HG03196 (cell line): ENCODE measurements around the gene RFX2.
"Not testable (repeated sequence)": the region's sequence is repeated elsewhere in the genome, so short reads cannot be mapped to it uniquely, and the experiment has no call there.

ENCODE experiments used
- ATAC-seq: cut with Tn5 transposase; IDR thresholded peaks from one replicate; pipeline ENCODE4 v1.9.1; 2021; ENCODE audit not compliant: unreplicated experiment

The RFX2 gene

DNA sequence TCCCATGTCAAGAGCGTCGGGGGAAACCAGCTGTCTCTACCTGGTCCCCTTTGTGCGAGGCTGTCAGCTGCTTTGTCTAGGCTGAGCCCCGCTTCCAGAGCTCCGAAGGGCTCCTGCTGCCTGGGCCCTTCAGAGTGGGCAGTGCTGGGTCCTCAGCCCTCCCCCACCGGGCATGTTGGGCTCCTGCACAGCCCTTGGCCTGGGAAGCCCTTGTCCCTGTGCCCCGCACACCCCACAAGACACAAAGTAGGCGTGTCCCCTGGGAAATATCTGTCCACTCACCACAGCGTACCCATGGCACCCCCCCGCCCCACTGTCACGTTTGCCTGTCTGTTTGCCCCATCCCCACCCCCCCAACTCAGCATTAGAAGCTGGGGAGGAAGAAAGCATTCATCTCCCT, 92.7 kb downstream of the RFX2 start:
- no peak for ATAC-seq

DNA sequence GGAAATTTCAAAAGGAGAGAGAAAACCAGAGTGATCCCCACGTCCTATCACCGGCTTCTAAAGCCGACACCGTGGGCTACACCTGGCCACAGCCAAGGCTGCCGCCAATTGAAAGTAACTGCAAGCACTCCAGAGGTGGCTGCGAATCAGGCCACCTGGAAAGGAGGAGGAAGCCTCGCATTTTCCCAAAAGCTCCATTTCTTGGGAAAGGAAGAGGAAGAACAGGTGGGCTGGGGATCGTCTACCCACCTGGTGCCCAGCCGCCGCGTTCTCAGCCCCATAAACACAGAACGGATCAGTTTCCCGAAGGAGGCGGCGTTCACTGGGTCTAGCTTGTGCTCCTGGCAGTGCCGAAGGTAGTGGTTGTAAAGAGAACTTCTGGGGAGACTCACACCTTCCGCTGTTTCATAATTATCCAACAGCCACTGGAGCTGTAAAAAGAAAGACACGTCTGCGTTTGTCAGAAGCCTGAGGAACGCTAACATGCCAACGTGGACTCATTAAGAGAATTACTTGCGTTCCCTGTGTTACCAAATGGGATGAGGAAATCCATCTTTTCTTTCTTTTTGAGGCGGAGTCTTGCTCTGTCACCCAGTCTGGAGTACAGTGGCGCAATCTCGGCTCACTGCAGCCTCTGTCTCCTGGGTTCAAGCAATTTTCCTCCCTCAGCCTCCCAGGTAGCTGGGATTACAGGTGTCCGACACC, 94.3 kb downstream of the RFX2 start:
- no peak for ATAC-seq

DNA sequence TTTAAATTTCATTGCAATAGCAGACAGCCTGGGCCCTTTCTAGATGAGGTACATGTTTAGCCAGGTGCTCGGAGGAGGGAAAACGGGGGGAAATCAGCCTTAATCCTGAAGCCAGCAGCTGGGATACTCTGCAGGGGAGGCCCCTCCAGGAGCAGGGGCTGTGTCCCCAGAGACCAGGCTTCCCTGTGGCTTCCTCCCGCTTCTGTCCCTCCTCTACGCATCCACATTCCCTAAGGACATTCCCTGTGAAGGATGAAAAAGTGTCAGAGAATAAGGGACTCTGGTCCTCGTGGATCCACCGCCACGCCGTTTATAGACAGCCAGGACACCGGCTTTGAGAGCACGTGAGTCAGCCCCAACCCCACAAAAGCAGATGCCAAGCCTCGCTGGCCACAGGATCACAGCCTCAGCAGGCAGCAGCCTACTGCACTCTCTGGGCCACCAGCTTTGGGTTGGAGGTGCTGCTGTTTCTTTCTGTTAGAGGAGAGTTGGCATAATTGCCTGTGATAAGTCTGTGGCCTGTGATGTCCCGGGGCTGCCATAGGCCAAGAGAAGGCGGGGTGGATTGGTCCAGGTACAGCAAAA, 95.7 kb downstream of the RFX2 start:
- ATAC-seq, result no peak

DNA sequence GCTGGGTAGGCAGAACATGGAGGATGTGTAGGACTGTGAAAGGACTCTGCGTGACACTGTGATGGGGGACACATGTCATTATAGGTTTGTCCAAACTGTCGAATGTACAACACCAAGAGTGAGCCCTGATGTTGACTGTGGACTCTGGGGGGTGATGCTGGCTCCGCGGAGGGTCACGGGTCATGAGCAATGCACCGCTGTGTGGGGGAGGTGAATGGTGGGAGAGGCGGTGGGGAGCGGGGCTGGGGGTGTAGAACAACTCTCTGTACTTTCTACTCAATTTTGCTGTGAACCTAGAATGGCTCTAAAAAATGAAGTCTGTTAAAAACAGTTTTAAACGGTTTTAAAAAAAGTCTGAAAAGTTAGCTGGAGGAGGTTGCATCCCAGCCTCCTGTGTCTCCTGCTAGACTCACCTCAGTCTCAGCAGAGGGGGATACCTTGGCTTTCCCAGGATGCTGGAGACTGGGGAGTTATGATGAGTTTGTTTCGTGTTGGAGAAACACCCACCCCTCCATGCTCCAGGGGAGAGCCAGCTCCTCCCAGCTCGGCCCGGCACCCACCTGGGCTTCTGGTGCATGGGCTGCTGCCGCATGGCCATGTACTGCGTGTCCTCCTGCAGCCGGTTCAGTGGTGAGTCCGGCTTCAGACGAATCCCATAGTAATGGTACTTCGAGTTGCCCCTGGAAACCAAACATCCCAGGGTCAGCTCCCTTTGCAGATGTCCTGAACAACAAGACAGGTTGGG, 97.7 kb downstream of the RFX2 start:
- no peak for ATAC-seq

DNA sequence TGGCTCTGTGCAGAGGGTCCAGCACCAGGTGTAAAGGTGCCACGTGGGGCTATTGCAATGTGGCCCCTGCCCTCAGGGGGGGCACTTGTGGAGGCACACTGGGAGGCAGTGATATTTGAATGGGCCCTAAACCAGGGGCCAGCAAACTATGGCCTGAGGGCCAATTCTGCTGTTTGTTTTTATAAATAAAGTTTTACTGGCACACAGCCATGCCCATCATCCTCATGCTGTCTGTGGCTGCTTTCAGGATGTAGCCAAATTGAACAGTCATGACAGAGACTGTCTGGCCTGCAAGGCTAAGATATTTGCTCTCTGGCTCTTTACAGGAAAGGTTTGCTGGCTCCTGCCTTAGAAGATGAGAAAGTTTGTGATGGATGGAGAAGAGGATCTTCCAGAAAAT, 98.5 kb downstream of the RFX2 start:
- no peak for ATAC-seq

DNA sequence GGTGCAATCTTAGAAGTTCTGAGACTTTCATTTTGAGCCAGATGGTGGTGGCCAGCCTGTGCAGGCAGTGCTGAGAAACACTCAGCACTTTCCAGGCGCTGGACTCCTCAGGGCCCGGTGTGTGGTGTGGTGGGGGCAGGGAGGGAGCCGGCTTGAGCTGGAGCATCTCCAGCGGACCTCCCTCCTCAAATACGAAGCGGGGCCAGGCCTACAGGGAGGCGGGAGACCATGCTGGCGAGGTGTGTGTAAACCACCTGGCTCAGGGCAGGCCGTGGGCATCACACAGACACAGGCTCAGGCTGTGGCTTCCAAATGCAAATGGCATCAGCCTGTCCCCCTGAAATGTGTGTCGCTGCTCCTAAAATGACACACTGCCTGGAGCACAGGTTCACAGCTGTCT, 99.1 kb downstream of the RFX2 start:
- ATAC-seq, result no peak

DNA sequence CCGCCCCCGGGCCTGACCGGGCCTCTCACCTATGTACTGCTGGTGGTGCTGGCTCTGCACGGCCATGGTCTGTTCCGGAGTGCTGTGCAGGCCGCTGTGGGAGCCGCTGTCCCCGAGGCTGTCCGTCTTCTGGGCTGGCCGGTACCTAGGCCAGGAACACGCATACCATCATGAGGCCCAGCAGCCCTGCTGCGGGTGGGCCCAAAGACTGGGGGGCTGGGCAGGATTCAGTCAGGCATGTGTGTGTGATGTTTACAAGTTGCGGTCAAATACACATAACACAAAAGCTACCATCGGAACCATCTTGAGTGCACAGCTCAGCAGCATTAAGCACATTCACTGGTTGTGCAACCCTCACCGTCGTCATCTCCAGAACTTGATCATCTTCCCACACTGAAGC, 100.2 kb downstream of the RFX2 start:
- no peak for ATAC-seq

DNA sequence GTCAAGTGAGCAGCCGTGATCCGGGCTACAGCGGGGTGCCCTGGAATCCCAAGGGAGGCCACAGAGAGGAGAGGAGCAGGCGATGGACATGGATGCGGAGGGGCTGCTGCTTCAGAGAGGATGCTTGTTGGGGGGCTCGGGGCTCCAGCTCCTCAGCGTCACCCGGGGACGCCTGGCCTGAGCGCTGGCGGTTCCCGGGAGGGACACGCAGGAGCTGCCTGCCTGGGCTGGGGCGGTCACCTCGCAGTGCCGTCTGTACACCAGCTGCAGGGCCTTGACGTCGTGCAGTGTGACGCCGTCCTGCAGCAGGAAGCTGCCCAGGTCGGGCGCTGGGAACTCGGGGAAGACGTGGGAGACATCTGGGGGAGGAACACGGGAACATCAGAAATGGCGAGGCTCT, 102.4 kb downstream of the RFX2 start:
- no peak for ATAC-seq

DNA sequence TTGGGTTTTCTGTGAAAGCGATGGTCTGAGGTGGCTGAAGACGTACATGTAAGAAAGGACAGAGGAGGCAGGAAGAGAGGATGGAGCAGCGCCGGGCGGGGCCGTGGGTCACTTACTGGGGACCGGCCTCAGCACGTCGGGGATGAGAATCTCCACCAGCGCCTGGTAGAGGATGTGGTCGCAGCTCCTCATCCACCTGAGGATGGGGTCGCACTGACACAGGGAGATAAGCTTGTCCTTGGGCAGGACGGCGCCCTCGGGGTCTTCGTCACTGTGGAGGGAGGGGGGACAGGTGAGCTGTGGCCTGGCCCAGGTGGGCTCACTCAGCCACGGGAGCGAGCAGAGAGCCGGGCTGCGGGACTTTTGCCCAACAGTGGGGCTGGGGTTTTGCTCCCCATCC, 103.4 kb downstream of the RFX2 start:
- no peak for ATAC-seq

DNA sequence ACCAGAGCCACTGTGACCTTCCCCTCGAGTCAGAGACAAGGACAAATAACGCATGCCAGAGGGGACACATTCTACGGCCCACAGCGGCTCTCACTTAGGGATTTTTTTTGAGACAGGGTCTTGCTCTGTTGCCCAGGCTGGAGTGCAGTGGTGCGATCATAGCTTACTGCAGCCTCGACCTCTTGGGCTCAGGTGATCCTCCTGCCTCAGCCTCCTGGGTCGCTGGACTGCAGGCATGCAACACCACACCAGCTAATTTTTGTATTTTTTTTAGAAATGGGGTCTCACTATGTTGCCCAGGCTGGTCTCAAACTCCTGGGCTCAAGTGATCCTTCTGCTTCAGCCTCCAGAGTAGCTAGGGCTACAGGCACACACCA, 104.2 kb downstream of the RFX2 start:
- ATAC-seq, result not testable (repeated sequence)

DNA sequence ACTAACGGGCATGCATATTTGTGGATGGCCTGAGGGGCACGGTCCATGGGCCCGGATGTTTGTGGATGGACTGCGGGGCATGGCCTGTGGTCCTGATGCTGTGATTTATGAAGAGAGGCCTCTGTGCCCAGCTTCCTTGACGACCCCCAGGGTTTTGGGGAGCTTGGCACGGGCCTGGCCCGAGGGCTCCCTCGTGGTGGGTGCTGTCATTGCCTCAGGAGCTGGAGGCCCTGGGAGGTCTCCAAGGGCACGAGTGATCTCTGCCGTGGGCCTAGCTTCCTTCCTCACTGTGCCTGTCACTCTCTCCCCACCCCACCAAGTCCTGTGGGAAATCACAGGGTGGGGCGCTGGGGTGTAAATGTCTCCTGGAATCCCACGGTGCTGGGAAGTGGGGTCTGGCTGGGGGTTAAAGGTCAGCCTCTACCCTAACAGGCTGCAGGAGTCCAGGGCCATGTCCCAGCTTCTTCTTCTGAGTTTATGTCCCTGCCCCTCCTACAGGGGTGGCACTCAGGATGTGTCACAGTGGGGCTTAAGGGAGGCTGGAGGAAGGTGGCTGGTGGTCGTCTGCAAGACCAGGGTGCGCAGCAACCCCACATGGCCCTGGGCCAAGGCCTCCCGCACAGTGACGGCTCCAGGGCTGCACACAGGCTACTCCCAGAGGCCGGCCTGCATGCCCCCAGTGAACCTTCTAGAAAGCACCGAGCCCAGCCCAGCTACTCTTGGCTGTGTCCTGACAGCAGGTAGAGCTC, 104.8 kb downstream of the RFX2 start:
- no peak for ATAC-seq

DNA sequence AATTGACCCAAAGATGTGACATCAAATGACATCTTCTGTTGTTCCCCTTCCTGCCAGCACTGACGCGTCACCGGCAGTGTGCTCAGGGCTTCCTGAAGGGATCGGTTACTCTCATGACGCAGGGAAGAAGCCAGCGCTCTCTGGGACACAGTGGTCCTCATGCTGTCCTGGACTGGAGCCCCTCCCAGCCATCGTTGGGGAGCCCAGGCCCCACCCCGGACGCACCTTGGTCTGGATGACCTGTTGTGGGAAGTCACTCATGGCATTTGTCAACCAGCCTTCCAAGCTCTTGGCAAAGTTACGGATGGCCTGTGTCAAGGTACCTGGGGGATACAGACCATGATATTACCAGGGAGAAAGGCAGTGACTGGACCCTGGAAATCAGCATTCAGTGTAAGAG, 106.3 kb downstream of the RFX2 start:
- ATAC-seq, result no peak

DNA sequence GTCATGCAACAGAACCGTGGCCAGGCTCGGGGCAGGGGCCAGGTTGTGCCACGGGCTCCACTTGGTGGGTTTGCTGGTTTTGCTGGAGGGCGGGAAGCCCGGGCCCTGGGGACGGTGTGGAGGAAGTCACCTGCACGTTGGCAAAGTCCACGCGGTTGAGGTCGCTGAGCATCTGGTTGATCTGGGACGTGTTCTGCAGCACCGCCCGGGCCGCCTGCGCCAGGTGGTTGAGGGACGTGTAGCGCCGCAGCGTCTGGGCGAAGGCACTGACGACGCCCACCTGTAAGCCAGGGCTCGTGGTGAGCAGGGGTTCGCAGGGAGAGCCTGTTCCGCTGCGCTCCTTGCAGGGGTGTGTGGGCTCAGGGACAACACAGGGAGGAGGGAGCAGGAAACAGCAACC, 107.7 kb downstream of the RFX2 start:
- no peak for ATAC-seq

DNA sequence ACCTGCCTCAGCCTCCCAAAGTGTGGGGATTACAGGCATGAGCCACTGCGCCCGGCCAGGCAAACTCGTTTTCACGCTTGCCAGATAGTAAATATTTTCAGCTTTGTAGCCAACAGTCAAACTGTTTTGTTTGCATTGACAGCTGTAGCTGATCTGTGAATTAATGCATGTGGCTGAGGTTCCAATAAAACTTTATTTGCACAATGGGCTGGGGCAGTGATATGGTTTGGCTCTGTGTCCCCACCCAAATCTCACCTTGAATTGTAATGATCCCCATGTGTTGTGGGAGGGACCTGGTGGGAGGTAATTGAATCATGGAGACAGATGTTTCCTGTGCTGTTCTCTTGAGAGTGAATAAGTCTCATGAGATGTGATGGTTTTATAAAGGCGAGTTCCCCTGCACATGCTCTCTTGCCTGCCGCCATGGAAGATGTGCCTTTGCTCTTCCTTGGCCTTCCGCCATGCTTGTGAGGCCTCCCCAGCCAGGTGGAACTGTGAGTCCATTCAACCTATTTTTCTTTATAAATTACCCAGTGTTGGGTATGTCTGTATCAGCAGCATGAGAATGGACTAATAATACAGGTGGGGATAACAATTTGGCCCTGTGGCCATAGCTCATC, 110.0 kb downstream of the RFX2 start:
- ATAC-seq, result no peak

DNA sequence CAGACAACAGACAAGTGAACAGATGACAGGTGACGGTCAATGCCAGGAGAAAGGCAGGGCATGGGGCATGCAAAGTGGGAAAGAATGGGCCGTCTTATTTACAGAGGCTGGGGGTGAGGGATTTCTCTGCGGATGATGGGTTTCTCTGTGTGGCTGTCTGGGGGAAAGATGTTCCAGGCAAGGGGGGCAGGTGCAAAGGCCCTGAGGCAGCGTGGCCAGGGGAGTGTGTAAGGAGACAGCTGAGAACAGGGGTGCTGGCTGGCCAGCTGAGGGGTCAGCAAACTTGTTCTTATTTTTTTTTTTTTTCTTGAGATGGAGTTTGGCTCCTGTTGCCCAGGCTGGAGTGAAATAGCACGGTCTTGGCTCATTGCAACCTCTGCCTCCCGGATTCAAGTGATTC, 110.6 kb downstream of the RFX2 start:
- no peak for ATAC-seq

DNA sequence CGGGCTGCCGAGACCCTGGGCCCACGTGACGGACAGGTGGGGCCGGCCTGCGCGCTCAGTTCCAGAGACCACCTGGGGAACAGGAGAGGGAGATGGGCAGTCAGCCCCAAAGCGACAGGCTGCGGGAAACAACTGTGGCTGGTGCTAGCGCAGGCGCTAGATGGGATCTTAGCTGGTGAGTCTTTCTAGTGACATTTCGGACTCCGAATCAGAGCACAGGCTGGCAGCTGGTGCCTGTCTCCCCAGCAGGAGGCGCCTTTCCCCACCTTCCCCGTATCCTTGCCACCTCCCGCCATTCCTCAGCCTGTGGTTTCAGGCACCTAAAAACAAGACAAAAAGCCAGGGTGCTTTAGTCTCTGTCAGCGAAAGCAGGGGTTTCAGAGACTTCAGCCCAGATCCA, 112.9 kb downstream of the RFX2 start:
- ATAC-seq, result no peak

DNA sequence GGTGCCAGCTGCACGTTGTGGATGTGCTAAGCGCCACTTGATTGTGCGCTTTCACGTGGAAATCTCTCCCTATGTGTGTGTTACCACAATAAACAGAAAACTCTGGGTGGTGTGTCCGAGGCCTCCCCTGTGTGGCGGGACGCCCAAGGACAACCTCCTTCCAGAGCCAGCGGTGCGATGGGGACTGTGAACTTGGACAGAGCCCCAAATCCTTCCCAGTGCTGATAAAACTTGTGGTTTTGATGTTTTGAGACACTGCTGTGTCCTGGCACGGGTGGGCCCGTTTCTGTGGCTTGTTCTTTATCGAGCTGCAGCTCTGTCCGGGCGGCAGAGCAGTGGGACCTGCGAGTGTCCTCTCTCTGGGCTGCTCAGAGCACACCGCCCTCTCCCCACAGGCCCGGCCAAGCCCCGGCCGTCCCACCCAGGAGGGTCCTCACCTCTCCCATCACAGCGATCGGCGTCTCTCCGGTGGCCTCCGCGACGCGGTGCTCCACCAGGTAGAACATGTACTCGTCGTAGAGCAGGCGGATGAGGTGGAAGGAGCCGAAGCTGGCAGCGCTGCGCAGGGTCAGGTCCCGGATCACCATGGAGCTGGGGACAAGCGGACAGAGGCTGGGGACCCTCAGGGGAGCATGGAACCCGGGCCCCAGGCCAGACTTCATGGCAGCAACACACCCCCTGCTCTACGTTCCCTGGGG, 113.5 kb downstream of the RFX2 start:
- no peak for ATAC-seq

DNA sequence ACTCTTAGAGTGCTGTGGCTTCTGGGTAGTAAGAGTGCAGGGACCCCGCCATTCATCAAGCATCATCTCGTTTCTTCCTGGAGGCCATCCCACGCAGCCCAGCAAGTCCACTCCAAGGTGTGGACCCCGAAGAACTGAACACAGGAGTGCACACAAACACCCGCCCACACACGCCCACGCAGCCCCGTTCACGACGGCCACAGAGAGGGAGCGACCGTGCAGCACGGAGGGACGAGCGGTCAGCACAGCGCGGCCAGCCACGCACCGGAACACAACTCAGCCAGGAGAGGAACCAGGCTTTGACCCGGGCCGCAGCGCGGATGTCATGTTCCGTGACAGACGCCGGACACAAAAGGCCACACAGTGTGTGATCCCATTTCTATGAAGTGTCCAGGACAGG, 114.2 kb downstream of the RFX2 start:
- ATAC-seq, result no peak

DNA sequence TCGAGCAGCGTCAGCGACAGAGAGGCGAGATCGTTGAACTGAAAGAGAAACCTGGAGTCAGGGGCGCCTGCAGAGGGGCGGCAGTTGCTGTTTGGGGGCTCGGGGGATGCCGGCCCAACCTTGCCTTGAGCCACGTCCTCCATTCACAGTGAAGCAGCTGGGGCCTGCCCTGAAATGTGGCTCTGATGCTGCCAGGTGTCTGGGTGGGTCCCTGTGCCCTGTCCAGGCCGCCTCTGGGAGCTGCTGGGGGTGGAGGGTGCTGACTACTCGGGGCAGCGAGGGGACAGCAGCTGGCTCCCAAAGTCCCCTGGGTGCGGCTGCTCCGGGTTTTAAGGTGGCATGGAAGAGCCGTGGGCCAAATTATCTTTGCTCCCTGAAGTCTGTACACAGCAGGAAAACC, 114.7 kb downstream of the RFX2 start:
- ATAC-seq, result no peak

DNA sequence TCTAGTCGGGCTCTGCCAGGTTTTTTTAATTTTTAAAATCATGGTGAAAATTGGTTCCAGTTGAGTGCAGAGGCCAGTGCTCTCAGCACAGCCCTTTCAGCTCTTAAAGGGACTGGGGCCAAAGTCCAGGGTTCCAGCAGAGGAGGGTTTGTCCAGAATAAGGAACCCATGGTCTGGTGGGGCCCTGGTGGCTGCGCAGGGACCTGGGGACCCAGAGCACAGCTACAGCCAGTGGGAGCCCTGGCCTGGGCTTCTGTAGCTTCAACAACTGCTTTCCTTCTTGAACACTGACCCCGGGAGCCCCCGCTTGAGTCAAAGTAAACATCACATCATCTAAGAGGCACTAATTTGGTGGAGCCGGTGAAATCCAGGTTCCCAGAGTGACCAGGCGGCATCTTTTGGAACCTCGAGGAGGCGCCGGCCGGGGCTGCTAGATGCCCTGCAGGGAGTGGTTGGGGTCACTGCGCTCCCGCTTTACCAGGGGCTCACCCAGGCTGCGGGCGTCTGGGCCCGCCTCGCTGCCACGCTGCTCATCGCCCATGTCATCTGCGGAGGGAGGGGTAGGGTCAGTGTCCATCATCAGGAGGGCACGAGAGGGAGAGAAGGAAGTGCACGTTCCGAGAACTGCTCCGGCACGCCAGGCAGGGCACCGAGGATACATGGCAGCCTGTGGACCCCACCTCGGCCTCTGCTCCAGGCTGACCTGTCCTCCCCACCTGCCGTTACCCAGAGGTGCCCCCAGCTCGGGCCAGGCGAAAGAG, 115.7 kb downstream of the RFX2 start:
- no peak for ATAC-seq
